HEK293T (cell line): ENCODE results near the gene CEP85L.
A peak's percentile ranks its signal among the peaks of the same experiment; 100 is the strongest.

ENCODE experiments used
- CTCF ChIA-PET: fragments of 350-600 bp; formaldehyde crosslinking; extraction: SDS; loops from one replicate; lab custom pipeline; 2021; ENCODE audit warnings: antibody characterized with exemption, inconsistent platforms; lab: Yijun Ruan, JAX
- POLR2A ChIA-PET: fragments of 350-600 bp; formaldehyde crosslinking; extraction: SDS; loops from one replicate; lab custom pipeline; 2020; ENCODE audit warnings: antibody characterized with exemption, inconsistent platforms; lab: Yijun Ruan, JAX
- DNase-seq: peaks from one replicate; pipeline ENCODE4 v3.0.0; 2012; ENCODE audit warnings: mixed read lengths; ENCODE audit errors: extremely low spot score
- ARNT ChIP-seq: fragments of 450-650 bp; IDR thresholded peaks from 2 replicates; pipeline ENCODE4 v1.6.1; 2017; ENCODE audit warnings: mild to moderate bottlenecking
- BHLHE40 ChIP-seq: fragments of 450-650 bp; IDR thresholded peaks from 2 replicates; pipeline ENCODE4 v1.6.1; 2016; ENCODE audit warnings: mild to moderate bottlenecking, moderate library complexity, borderline replicate concordance
- CTBP1 ChIP-seq: fragments of 450-650 bp; IDR thresholded peaks from 2 replicates; pipeline ENCODE4 v1.6.1; 2016; ENCODE audit warnings: borderline replicate concordance
- ELF4 ChIP-seq: fragments of 450-650 bp; IDR thresholded peaks from 2 replicates; pipeline ENCODE4 v1.6.1; 2017; ENCODE audit warnings: antibody characterized with exemption
- FOXA1 ChIP-seq: fragments of 450-650 bp; IDR thresholded peaks from 2 replicates; pipeline ENCODE4 v1.6.1; 2016; ENCODE audit warnings: mild to moderate bottlenecking
- FOXK2 ChIP-seq: fragments of 450-650 bp; IDR thresholded peaks from 2 replicates; pipeline ENCODE4 v1.6.1; 2016; ENCODE audit warnings: mild to moderate bottlenecking
- FOXM1 ChIP-seq: fragments of 450-650 bp; IDR thresholded peaks from 2 replicates; pipeline ENCODE4 v1.6.1; 2017; ENCODE audit warnings: mild to moderate bottlenecking, borderline replicate concordance
- HDGF ChIP-seq: fragments of 450-650 bp; IDR thresholded peaks from 2 replicates; pipeline ENCODE4 v1.6.1; 2017; ENCODE audit warnings: antibody characterized with exemption, borderline replicate concordance
- L3MBTL2 ChIP-seq: fragments of 450-650 bp; conservative IDR thresholded peaks from 2 replicates; pipeline ENCODE4 v1.6.1; 2016; ENCODE audit warnings: mild to moderate bottlenecking
- LEF1 ChIP-seq: fragments of 450-650 bp; IDR thresholded peaks from 2 replicates; pipeline ENCODE4 v1.6.1; 2017; ENCODE audit warnings: mild to moderate bottlenecking, borderline replicate concordance
- NFRKB ChIP-seq: fragments of 450-650 bp; IDR thresholded peaks from 2 replicates; pipeline ENCODE4 v1.6.1; 2016; ENCODE audit warnings: mild to moderate bottlenecking, moderate library complexity
- PKNOX1 ChIP-seq: fragments of 450-650 bp; IDR thresholded peaks from 2 replicates; pipeline ENCODE4 v1.6.1; 2016
- SP1 ChIP-seq: fragments of 450-650 bp; IDR thresholded peaks from 2 replicates; pipeline ENCODE4 v1.6.1; 2017
- SUZ12 ChIP-seq: fragments of 450-650 bp; IDR thresholded peaks from 2 replicates; pipeline ENCODE4 v1.6.1; 2016; ENCODE audit warnings: mild to moderate bottlenecking
- TARDBP ChIP-seq: fragments of 450-650 bp; IDR thresholded peaks from 2 replicates; pipeline ENCODE4 v1.6.1; 2016
- ZNF384 ChIP-seq: fragments of 450-650 bp; IDR thresholded peaks from 2 replicates; pipeline ENCODE4 v1.6.1; 2016

The CEP85L gene

GRCh38 chr6:118553132-118553531, 98.3 kb downstream of the CEP85L start:
- POLR2A ChIA-PET = no interaction called here
- no peak for DNase-seq
- TF ChIP-seq SP1 (no peak), PKNOX1 (peak; percentile 54)
- CTCF ChIA-PET = no interaction called here

GRCh38 chr6:118551063-118552053, 100.0 kb downstream of the CEP85L start:
- POLR2A ChIA-PET = no interaction called here
- CTCF ChIA-PET = interaction anchor here (0.7 kb wide), 1 partner anchor 1227 kb away, joined by 7 read pairs; no protein-coding TSS in a partner anchor
- TF ChIP-seq L3MBTL2 (no peak), ZNF384 (peak; percentile 71), BHLHE40 (no peak)

GRCh38 chr6:118548613-118549012, 102.8 kb downstream of the CEP85L start:
- DNase-seq = no peak
- POLR2A ChIA-PET = interaction anchor here (0.7 kb wide), 1 partner anchor 46 kb away, joined by 3 read pairs; no protein-coding TSS in a partner anchor
- CTCF ChIA-PET = no interaction called here
- no peak for TF ChIP-seq TARDBP
- TF ChIP-seq HDGF = no peak
- TF ChIP-seq L3MBTL2 = no peak
- no peak for TF ChIP-seq BHLHE40
- TF ChIP-seq SUZ12 = no peak
- TF ChIP-seq FOXM1 = no peak
- TF ChIP-seq SP1 = no peak
- TF ChIP-seq ZNF384 = no peak
- no peak for TF ChIP-seq ELF4

More at GRCh38 chr6:118551063-118552053, 100.0 kb downstream of the CEP85L start:
- peak; percentile 48 for DNase-seq

- ChIA-PET CTCF (no interaction called here), POLR2A (no interaction called here)
- DNase-seq = no peak
- TF ChIP-seq ZNF384 (no peak), SP1 (no peak), BHLHE40 (no peak), FOXM1 (no peak), CTBP1 (no peak), ELF4 (no peak), LEF1 (no peak), L3MBTL2 (no peak), NFRKB (no peak), FOXA1 (no peak), ARNT (no peak), HDGF (no peak), SUZ12 (no peak), PKNOX1 (no peak), FOXK2 (no peak), TARDBP (no peak)
These were observed 103.3 kb downstream of the CEP85L start, which contains the start of gene PLN for GRCh38 chr6:118548136-118548535. TSS of gene PLN (plus strand) at chr6:118548296. CDS start at chr6:118558922, 10,626 bp downstream.

DNA sequence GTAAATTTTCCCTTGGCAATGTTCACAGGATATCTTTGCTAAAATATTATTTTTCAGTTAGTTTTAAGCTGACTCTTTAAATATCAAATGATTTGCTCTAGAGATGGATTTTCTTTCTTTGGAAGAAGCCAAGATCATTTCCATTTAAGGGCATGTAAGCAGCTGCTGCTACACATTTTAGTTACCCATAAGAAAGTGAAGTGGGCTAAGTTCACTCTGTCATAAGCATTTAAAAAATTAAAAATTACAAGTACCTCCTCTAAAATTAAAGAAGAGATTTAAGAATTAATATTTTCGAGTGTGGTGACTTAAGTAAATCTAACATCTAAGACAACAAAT, 104.5 kb downstream of the CEP85L start:
- ChIA-PET POLR2A (no interaction called here), CTCF (no interaction called here)
- no peak for DNase-seq
- TF ChIP-seq FOXM1 (no peak), ZNF384 (no peak), FOXA1 (no peak), ELF4 (no peak), SUZ12 (no peak), PKNOX1 (no peak), L3MBTL2 (no peak), BHLHE40 (no peak), NFRKB (no peak), SP1 (no peak), CTBP1 (no peak), TARDBP (no peak)

- CTCF ChIA-PET = interaction anchor here (0.7 kb wide), 1 partner anchor 91 kb away, joined by 4 read pairs; no protein-coding TSS in a partner anchor
These were observed 105.1 kb downstream of the CEP85L start for GRCh38 chr6:118546164-118546879.

More at GRCh38 chr6:118546164-118546879, 105.1 kb downstream of the CEP85L start:
- no peak for DNase-seq
- TF ChIP-seq FOXM1 = no peak
- TF ChIP-seq TARDBP = no peak
- TF ChIP-seq ELF4 = no peak
- no peak for TF ChIP-seq ZNF384
- TF ChIP-seq NFRKB = no peak
- TF ChIP-seq SUZ12 = no peak
- no peak for TF ChIP-seq L3MBTL2
- TF ChIP-seq HDGF = no peak
- TF ChIP-seq SP1 = no peak
- TF ChIP-seq FOXA1 = no peak
- no peak for TF ChIP-seq FOXK2
- TF ChIP-seq ARNT = no peak
- no peak for TF ChIP-seq CTBP1
- TF ChIP-seq PKNOX1 = no peak
- TF ChIP-seq BHLHE40 = no peak
- TF ChIP-seq LEF1 = no peak
- POLR2A ChIA-PET = no interaction called here
